ENCODE measurements around the gene ROBO3.

DNA sequence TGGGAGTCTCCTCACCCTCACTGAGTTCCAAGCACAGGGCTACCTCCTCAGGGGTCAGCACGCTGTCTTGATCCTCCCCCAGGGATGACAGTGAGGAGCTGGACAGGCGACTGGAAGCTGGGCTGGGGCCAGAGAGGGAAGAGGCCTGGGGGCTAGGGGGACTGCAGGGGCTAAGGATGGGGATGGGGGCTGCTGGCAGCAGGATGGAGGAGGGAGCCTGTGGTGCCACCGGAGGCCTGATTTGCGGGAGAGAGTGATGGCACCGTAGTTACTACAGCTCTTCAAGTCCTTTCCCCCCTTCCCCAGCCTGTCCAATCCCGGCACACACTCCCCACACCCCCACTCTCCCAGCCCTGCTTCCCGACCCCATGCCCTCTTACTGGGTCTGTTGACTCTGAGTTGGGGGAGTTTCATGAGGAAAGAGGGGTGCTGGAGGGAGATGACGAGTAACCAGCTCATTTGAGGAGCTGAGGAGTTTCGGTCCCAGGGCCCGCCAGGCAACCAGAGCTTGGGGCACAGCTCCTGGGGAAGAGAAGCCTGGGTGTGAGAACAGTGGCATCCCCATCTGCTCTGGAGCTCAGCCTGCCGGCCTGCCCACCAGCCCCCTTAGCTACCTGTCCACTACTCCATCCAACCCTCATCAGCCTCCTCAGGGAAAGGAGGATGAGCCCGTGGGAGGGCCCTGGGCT is 21.9 kb downstream of the ROBO3 start:
- no peak for TF ChIP-seq CTCF (IDR thresholded peaks at IDR 0.05; ENCODE audit: low read length)
- no peak for TF ChIP-seq EZH2 (IDR thresholded peaks at IDR 0.05; ENCODE audit: borderline replicate concordance, low read length)

Data from OCI-LY1 (cell line).